Neuronal stem cell (in vitro differentiated cells): ENCODE results near the gene EGLN1.
"Not testable (repeated sequence)": the region's sequence is repeated elsewhere in the genome, so short reads cannot be mapped to it uniquely, and the experiment has no call there.

Experiments
- DNase-seq: peaks from one replicate; pipeline ENCODE4 v3.0.0-alpha.2; 2013; ENCODE audit warnings: low spot score
- H2AFZ ChIP-seq: one replicate; pipeline ENCODE4 v1.6.1; 2013; ENCODE audit warnings: mild to moderate bottlenecking, low read length, inconsistent platforms
- H2AK5ac ChIP-seq: 2 replicates; pipeline ENCODE4 v1.6.1; 2013; ENCODE audit warnings: low read depth, mild to moderate bottlenecking, inconsistent platforms, low read length, moderate library complexity, mixed read lengths
- H2BK120ac ChIP-seq: 2 replicates; pipeline ENCODE4 v1.6.1; 2013; ENCODE audit warnings: low read depth, mild to moderate bottlenecking, inconsistent platforms, low read length, moderate library complexity, mixed read lengths
- H2BK12ac ChIP-seq: one replicate; pipeline ENCODE4 v1.6.1; 2013; ENCODE audit warnings: low read length, inconsistent platforms
- H2BK15ac ChIP-seq: 2 replicates; pipeline ENCODE4 v1.6.1; 2013; ENCODE audit warnings: mild to moderate bottlenecking, low read length, inconsistent platforms, mixed read lengths
- H2BK5ac ChIP-seq: one replicate; pipeline ENCODE4 v1.6.1; 2013; ENCODE audit warnings: inconsistent platforms, mild to moderate bottlenecking, low read length, moderate library complexity
- H3K14ac ChIP-seq: one replicate; pipeline ENCODE4 v1.6.1; 2013; ENCODE audit warnings: low read length, inconsistent platforms
- H3K18ac ChIP-seq: 2 replicates; pipeline ENCODE4 v1.6.1; 2013; ENCODE audit warnings: low read length, inconsistent platforms
- H3K23ac ChIP-seq: 2 replicates; pipeline ENCODE4 v1.6.1; 2013; ENCODE audit warnings: low read depth, mild to moderate bottlenecking, mixed read lengths, low read length, inconsistent platforms; ENCODE audit not compliant: poor library complexity
- H3K27ac ChIP-seq: replicated peaks from 3 replicates; pipeline ENCODE4 v1.5.1; 2013; ENCODE audit warnings: low read length, inconsistent platforms
- H3K27me3 ChIP-seq, 3 experiments: 2 replicates each; pipeline ENCODE4 v1.6.1; 2013; ENCODE audit warnings: low read length in 3 of 3, mild to moderate bottlenecking in 2 of 3, inconsistent platforms in 1 of 3, low read depth in 1 of 3, mixed read lengths in 1 of 3, moderate library complexity in 1 of 3; ENCODE audit not compliant: control insufficient read depth in 3 of 3, insufficient read depth in 3 of 3
- H3K36me3 ChIP-seq, 2 donors: replicated peaks in 1 of 2; 2 replicates each; pipeline ENCODE4 v1.6.1; 2013; ENCODE audit warnings: low read length in 2 of 2; ENCODE audit not compliant: control insufficient read depth in 2 of 2, insufficient read depth in 2 of 2
- H3K4ac ChIP-seq: 2 replicates; pipeline ENCODE4 v1.6.1; 2013; ENCODE audit warnings: inconsistent platforms, mild to moderate bottlenecking, low read length, moderate library complexity
- H3K4me1 ChIP-seq, 2 donors: 1 replicate in 1 of 2; 2 replicates in 1 of 2; pipeline ENCODE4 v1.6.1; 2013; ENCODE audit warnings: low read length in 2 of 2, low read depth in 1 of 2; ENCODE audit not compliant: control insufficient read depth in 2 of 2, insufficient read depth in 1 of 2
- H3K4me2 ChIP-seq: one replicate; pipeline ENCODE4 v1.6.1; 2013; ENCODE audit warnings: mild to moderate bottlenecking, low read length, inconsistent platforms; ENCODE audit not compliant: insufficient read depth, poor library complexity, severe bottlenecking
- H3K4me3 ChIP-seq, 2 donors: 2 replicates each; pipeline ENCODE4 v1.5.1; 2013; ENCODE audit warnings: low read length in 2 of 2, mild to moderate bottlenecking in 2 of 2, inconsistent platforms in 1 of 2, moderate library complexity in 1 of 2
- H3K79me1 ChIP-seq: one replicate; pipeline ENCODE4 v1.6.1; 2013; ENCODE audit warnings: low read depth, mild to moderate bottlenecking, inconsistent platforms, low read length, moderate library complexity
- H3K9ac ChIP-seq: one replicate; pipeline ENCODE4 v1.6.1; 2013; ENCODE audit warnings: mild to moderate bottlenecking, low read depth, low read length, inconsistent platforms; ENCODE audit not compliant: poor library complexity
- H3K9me3 ChIP-seq, 2 donors: replicated peaks in 1 of 2; 2 replicates each; pipeline versions ENCODE3 to v1.6.1; 2013; ENCODE audit warnings: low read length in 2 of 2, mild to moderate bottlenecking in 2 of 2, inconsistent platforms in 1 of 2, low read depth in 1 of 2, mixed read lengths in 1 of 2, moderate library complexity in 1 of 2; ENCODE audit not compliant: control insufficient read depth in 2 of 2, insufficient read depth in 1 of 2
- H4K8ac ChIP-seq: one replicate; pipeline ENCODE4 v1.6.1; 2013; ENCODE audit warnings: low read depth, mild to moderate bottlenecking, inconsistent platforms, low read length, moderate library complexity
- H4K91ac ChIP-seq: one replicate; pipeline ENCODE4 v1.6.1; 2013; ENCODE audit warnings: low read length, low read depth, mild to moderate bottlenecking, inconsistent platforms; ENCODE audit not compliant: poor library complexity
- WGBS, 2 donors: extraction: QIAGEN DNeasy Blood & Tissue Kit; methylation state at CpG; one replicate each; pipeline ENCODE4 v1.1.7; 2013; ENCODE audit warnings: missing lambda C conversion rate in 2 of 2, mixed read lengths in 1 of 2; ENCODE audit not compliant: insufficient read length in 2 of 2, insufficient replicate concordance in 1 of 2; ENCODE audit errors: extremely low coverage in 2 of 2; 5-methylcytosine and 5-hydroxymethylcytosine counted together

Gene EGLN1

GRCh38 chr1:231457956-231458355 lies 35.9 kb upstream of the EGLN1 start:
- not testable (repeated sequence) for H2BK5ac ChIP-seq, H3K9me3 ChIP-seq, H3K27ac ChIP-seq, DNase-seq, H3K9ac ChIP-seq, H3K18ac ChIP-seq, H3K4ac ChIP-seq, H2BK120ac ChIP-seq, H3K4me2 ChIP-seq, H2BK15ac ChIP-seq, H2AK5ac ChIP-seq, H3K79me1 ChIP-seq, H3K4me3 ChIP-seq, H3K4me1 ChIP-seq, H3K23ac ChIP-seq, H4K91ac ChIP-seq, H4K8ac ChIP-seq, H2BK12ac ChIP-seq, H3K14ac ChIP-seq, H3K27me3 ChIP-seq, H3K36me3 ChIP-seq, H2AFZ ChIP-seq

GRCh38 chr1:231454133-231454532 lies 32.0 kb upstream of the EGLN1 start:
- H3K14ac ChIP-seq, H3K79me1 ChIP-seq, H2AK5ac ChIP-seq, H2BK12ac ChIP-seq, H2AFZ ChIP-seq, DNase-seq, H3K9me3 ChIP-seq, H3K23ac ChIP-seq, H3K27me3 ChIP-seq, H2BK120ac ChIP-seq, H3K9ac ChIP-seq, H3K4me3 ChIP-seq, H3K18ac ChIP-seq, H3K4ac ChIP-seq, H3K4me1 ChIP-seq, H2BK15ac ChIP-seq, H2BK5ac ChIP-seq, H3K27ac ChIP-seq, H4K91ac ChIP-seq, H4K8ac ChIP-seq, H3K36me3 ChIP-seq, H3K4me2 ChIP-seq: not testable (repeated sequence)
- WGBS, 2 donors = no CpG with 5 or more reads among the region's 29 CpGs

DNA sequence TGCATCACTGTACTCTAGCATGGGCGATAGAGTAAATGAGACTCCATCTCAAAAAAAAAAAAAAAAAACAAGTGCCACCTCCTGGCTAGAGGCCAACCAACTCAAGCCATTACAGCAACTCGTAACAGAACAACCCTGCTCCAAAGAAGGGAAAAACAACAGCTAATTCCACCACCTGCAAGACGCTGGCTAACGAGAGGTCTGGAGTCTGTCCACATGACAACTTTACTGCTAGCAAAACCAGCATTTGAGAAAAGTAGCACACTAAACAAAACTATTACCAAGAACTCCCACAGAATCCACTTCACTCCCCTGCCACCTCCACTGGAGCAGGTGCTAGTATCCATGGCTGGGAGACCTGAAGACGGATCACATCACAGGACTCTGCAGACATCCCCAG lies 24.1 kb upstream of the EGLN1 start:
- Histone ChIP-seq H2AK5ac (no peak overlapping the region), H3K4me2 (no peak overlapping the region), H2BK5ac (no peak overlapping the region), H4K91ac (no peak overlapping the region), H3K4me3 (no peak overlapping the region), H2BK15ac (no peak overlapping the region), H3K4me1 (no peaks in the 10 kb centered on the region), H3K14ac (no peak overlapping the region), H3K27ac (no peak overlapping the region), H2BK12ac (no peak overlapping the region), H2AFZ (no peak overlapping the region), H3K4ac (no peak overlapping the region), H2BK120ac (no peak overlapping the region), H3K23ac (no peak overlapping the region), H3K9ac (no peak overlapping the region), H3K18ac (peak overlapping the region; percentile 17), H3K36me3 (no peaks in the 10 kb centered on the region), H3K9me3 (peaks cover 0 to 2% of the 10 kb centered on the region in 2 donors), H3K79me1 (no peaks in the 10 kb centered on the region), H3K27me3 (peaks cover 0 to 2% (median 2%) of the 10 kb centered on the region in 3 experiments), H4K8ac (no peak overlapping the region)
- DNase-seq = no peak
- WGBS, 2 donors = no CpG with 5 or more reads among the region's 5 CpGs

DNA sequence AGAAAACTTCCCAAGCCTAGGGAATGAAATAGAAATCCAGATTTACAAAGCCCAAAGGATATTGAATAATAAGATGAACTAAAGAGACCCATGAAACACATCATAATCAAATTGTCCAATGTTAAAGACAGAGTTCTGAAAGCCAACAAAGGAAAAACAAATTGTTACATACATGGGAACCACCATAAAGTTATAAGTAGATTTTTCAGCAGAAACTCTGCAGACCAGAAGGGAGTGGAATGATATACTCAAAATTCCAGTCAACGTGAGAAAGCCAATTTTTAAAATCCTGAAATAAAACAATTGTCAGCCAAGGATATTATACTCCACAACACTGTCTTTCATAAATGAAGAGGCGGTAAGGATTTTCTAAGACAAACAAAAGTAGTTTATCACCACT lies 22.0 kb upstream of the EGLN1 start:
- H2BK15ac ChIP-seq = no peak overlapping the region
- H3K4me3 ChIP-seq = no peak overlapping the region
- no peak overlapping the region for H3K14ac ChIP-seq
- no peak overlapping the region for H3K27ac ChIP-seq
- no peak overlapping the region for H3K9ac ChIP-seq
- H2BK5ac ChIP-seq = no peak overlapping the region
- no peaks in the 10 kb centered on the region for H3K79me1 ChIP-seq
- H3K36me3 ChIP-seq = no peaks in the 10 kb centered on the region
- no peak overlapping the region for H2AFZ ChIP-seq
- H3K23ac ChIP-seq = no peak overlapping the region
- no peak overlapping the region for H4K8ac ChIP-seq
- WGBS, 2 donors = no CpG with 5 or more reads among the region's 2 CpGs
- no peaks in the 10 kb centered on the region for H3K4me1 ChIP-seq
- no peak overlapping the region for H2AK5ac ChIP-seq
- no peak overlapping the region for H4K91ac ChIP-seq
- H3K18ac ChIP-seq = no peak overlapping the region
- H3K4me2 ChIP-seq = no peak overlapping the region
- DNase-seq = no peak
- no peak overlapping the region for H2BK12ac ChIP-seq
- no peak overlapping the region for H2BK120ac ChIP-seq
- H3K9me3 ChIP-seq = peaks cover 0 to 2% of the 10 kb centered on the region in 2 donors
- peaks cover 0 to 2% (median 2%) of the 10 kb centered on the region in 3 experiments for H3K27me3 ChIP-seq
- no peak overlapping the region for H3K4ac ChIP-seq
